ENCODE data around the gene MAP3K21.

DNA sequence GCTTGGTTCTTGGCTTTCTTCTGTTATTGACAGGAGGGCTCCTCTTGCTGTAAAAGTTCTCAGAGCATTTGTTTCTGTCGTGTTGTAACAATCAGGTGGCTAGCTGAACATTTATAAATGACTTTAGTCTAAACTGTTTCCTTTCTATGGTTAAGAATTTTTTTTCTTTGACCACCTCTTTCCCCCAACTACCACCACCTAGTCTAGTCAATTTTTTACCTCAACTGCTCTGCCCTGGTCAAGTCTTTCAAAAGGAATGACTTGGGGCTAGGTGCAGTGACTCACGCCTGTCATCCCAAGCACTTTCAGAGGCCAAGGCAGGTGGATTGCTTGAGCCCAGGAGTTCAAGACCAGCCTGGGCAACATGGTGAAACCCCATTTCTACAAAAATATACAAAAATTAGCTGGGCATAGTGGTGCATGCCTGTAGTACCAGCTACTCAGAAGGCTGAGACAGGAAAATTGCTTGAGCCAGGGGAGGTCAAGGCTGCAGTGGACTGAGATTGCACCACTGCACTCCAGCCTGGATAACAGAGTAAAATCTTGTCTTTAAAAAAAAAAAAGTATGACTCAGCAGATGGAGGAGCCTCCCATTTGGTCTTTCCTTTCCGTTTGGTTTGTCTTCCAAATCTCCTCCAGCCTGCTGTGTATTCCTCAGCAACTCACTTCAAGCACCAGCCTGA, 40.7 kb downstream of the MAP3K21 start:
- TF ChIP-seq SUZ12 (IDR thresholded peaks at IDR 0.05; ENCODE audit: extremely low read depth, insufficient read depth, insufficient read length) (no peak), ZNF274 (IDR thresholded peaks at IDR 0.05; ENCODE audit: low read depth, low read length) (no peak), YY1 (IDR thresholded peaks at IDR 0.05; ENCODE audit: insufficient read depth, insufficient read length) (no peak)
